ENCODE measurements around the gene HABP4.

- TF ChIP-seq MAZ (IDR thresholded peaks at IDR 0.05; ENCODE audit: borderline replicate concordance, low read depth, low read length) (no peak), PBX3 (IDR thresholded peaks at IDR 0.05) (no peak), CTCF (IDR thresholded peaks at IDR 0.05) (no peak)
Observed at GRCh38 chr9:96435345-96435744, 14.6 kb upstream of the HABP4 start.

Measured in A549 (cell line).